Gastrocnemius medialis (tissue), 4 donors: ENCODE data around the gene HNRNPF.

Experiments used
- CTCF ChIP-seq, 5 experiments: fragments of 450-650 bp in 3 of 5; fragments of 200-600 bp in 2 of 5; sonication (generic) in 2 of 5; IDR thresholded peaks in 4 of 5; conservative IDR thresholded peaks in 1 of 5; 1 replicate in 4 of 5; 2 replicates in 1 of 5; pipeline ENCODE4 v1.5.1; 2016 to 2019; ENCODE audit warnings: antibody characterized with exemption in 5 of 5, mild to moderate bottlenecking in 3 of 5, moderate library complexity in 3 of 5
- POLR2A ChIP-seq, 2 donors: fragments of 450-650 bp; IDR thresholded peaks; one replicate each; pipeline ENCODE4 v1.6.1; 2017; ENCODE audit warnings: antibody characterized with exemption in 2 of 2, mild to moderate bottlenecking in 2 of 2, moderate library complexity in 2 of 2

- TF ChIP-seq CTCF (IDR thresholded peaks at IDR 0.05 in 4 of 5, conservative IDR thresholded peaks at IDR 0.05 in 1 of 5): no peak
- TF ChIP-seq POLR2A (IDR thresholded peaks at IDR 0.05): peak; percentile 97 to 98
Observed at GRCh38 chr10:43408710-43409384, at the start of gene HNRNPF.
